WTC11 (cell line): ENCODE measurements around the gene MAP1LC3B. TPM values are rescaled to one million over a fixed set of nuclear protein-coding genes. Genes with fewer than 3 reads are reported as not detected.

Experiments
- ATAC-seq: fragments of 200-7000 bp; cut with Tn5 transposase; 2 replicates; pipeline ENCODE4 v1.10.0; 2021; ENCODE audit warnings: mild to moderate bottlenecking, moderate library complexity
- CTCF ChIA-PET: fragments of 300-600 bp; sonication (Branson Sonifier 250); formaldehyde crosslinking; loops from one replicate; lab custom pipeline; 2021; ENCODE audit warnings: antibody characterized with exemption; lab: Charles Lee
- POLR2A ChIA-PET: fragments of 350-600 bp; sonication (Branson Sonifier 250); formaldehyde crosslinking; loops from one replicate; lab custom pipeline; 2021; ENCODE audit warnings: antibody characterized with exemption; lab: Charles Lee
- DNase-seq: peaks from one replicate; pipeline ENCODE4 v3.0.0; 2021; ENCODE audit warnings: low spot score
- H3K27ac Mint-ChIP-seq: 2 replicates; pipeline ENCODE4 v1.8.0; 2021; ENCODE audit warnings: mixed read lengths
- H3K27me3 Mint-ChIP-seq: 2 replicates; pipeline ENCODE4 v1.8.0; 2021; ENCODE audit warnings: low read depth, mild to moderate bottlenecking, moderate library complexity, mixed read lengths
- H3K36me3 Mint-ChIP-seq: 2 replicates; pipeline ENCODE4 v1.8.0; 2021; ENCODE audit warnings: mixed read lengths
- H3K4me1 Mint-ChIP-seq: 2 replicates; pipeline ENCODE4 v1.8.0; 2022; ENCODE audit warnings: mixed read lengths
- H3K4me3 Mint-ChIP-seq: 2 replicates; pipeline ENCODE4 v1.8.0; 2021; ENCODE audit warnings: mild to moderate bottlenecking, moderate library complexity, mixed read lengths
- H3K9me3 Mint-ChIP-seq: 2 replicates; pipeline ENCODE4 v1.8.0; 2021; ENCODE audit warnings: mixed read lengths
- AFF4 ChIP-seq: sonication (generic); formaldehyde crosslinking; IDR thresholded peaks from 2 replicates; pipeline ENCODE4 v1.8.1; 2023; ENCODE audit warnings: mild to moderate bottlenecking, missing genetic modification reagents, borderline replicate concordance
- ATF6 ChIP-seq: sonication (generic); formaldehyde crosslinking; IDR thresholded peaks from 2 replicates; pipeline ENCODE4 v1.8.1; 2023; ENCODE audit warnings: mild to moderate bottlenecking, missing genetic modification reagents
- ELF4 ChIP-seq: sonication (generic); formaldehyde crosslinking; IDR thresholded peaks from 2 replicates; pipeline ENCODE4 v1.8.1; 2022; ENCODE audit warnings: low read depth, mild to moderate bottlenecking, moderate library complexity, missing genetic modification reagents
- EMX1 ChIP-seq: fragments of 250-450 bp; sonication (Bioruptor Pico); IDR thresholded peaks from 2 replicates; pipeline ENCODE4 v1.8.0; 2021; ENCODE audit warnings: mild to moderate bottlenecking
- ESRRA ChIP-seq: sonication (generic); formaldehyde crosslinking; IDR thresholded peaks from 2 replicates; pipeline ENCODE4 v1.8.1; 2022; ENCODE audit warnings: mild to moderate bottlenecking, missing genetic modification reagents, borderline replicate concordance
- ETV6 ChIP-seq: sonication (generic); formaldehyde crosslinking; IDR thresholded peaks from 2 replicates; pipeline ENCODE4 v1.8.1; 2022; ENCODE audit warnings: mild to moderate bottlenecking, missing genetic modification reagents
- FOXP1 ChIP-seq: sonication (generic); formaldehyde crosslinking; IDR thresholded peaks from 2 replicates; pipeline ENCODE4 v1.8.0; 2022; ENCODE audit warnings: missing genetic modification reagents, mild to moderate bottlenecking, moderate library complexity, borderline replicate concordance
- GTF2I ChIP-seq: fragments of 250-450 bp; sonication (Bioruptor Pico); conservative IDR thresholded peaks from 2 replicates; pipeline ENCODE4 v1.4.0; 2021; ENCODE audit warnings: mild to moderate bottlenecking
- IRF2 ChIP-seq: sonication (generic); formaldehyde crosslinking; IDR thresholded peaks from 2 replicates; pipeline ENCODE4 v1.8.0; 2022; ENCODE audit warnings: low read depth, missing genetic modification reagents, borderline replicate concordance
- JAZF1 ChIP-seq: fragments of 250-450 bp; sonication (Bioruptor Pico); IDR thresholded peaks from 2 replicates; pipeline ENCODE4 v1.9.0; 2021; ENCODE audit warnings: moderate library complexity, mild to moderate bottlenecking, inconsistent platforms
- MYBL2 ChIP-seq: sonication (generic); formaldehyde crosslinking; IDR thresholded peaks from 2 replicates; pipeline ENCODE4 v1.8.1; 2023; ENCODE audit warnings: mild to moderate bottlenecking, moderate library complexity, missing genetic modification reagents
- NFYB ChIP-seq: sonication (generic); formaldehyde crosslinking; conservative IDR thresholded peaks from 2 replicates; pipeline ENCODE4 v1.8.0; 2022; ENCODE audit warnings: low read depth, missing genetic modification reagents
- SMAD4 ChIP-seq: sonication (generic); formaldehyde crosslinking; IDR thresholded peaks from 2 replicates; pipeline ENCODE4 v1.8.0; 2022; ENCODE audit warnings: mild to moderate bottlenecking, missing genetic modification reagents
- TEAD1 ChIP-seq: sonication (generic); formaldehyde crosslinking; IDR thresholded peaks from 2 replicates; pipeline ENCODE4 v1.8.0; 2022; ENCODE audit warnings: mild to moderate bottlenecking, missing genetic modification reagents
- TEAD4 ChIP-seq: sonication (generic); formaldehyde crosslinking; IDR thresholded peaks from 2 replicates; pipeline ENCODE4 v1.8.0; 2022; ENCODE audit warnings: mild to moderate bottlenecking, missing genetic modification reagents
- TP53 ChIP-seq: sonication (generic); formaldehyde crosslinking; IDR thresholded peaks from 2 replicates; pipeline ENCODE4 v1.8.1; 2023; ENCODE audit warnings: mild to moderate bottlenecking, missing genetic modification reagents
- ZBTB21 ChIP-seq: sonication (generic); formaldehyde crosslinking; IDR thresholded peaks from 2 replicates; pipeline ENCODE4 v1.8.1; 2023; ENCODE audit warnings: mild to moderate bottlenecking, missing genetic modification reagents, borderline replicate concordance
- ZMAT4 ChIP-seq: fragments of 250-450 bp; sonication (Bioruptor Pico); IDR thresholded peaks from 2 replicates; pipeline ENCODE4 v1.9.0; 2021; ENCODE audit warnings: mild to moderate bottlenecking
- ZNF416 ChIP-seq: fragments of 250-450 bp; sonication (Bioruptor Pico); IDR thresholded peaks from 2 replicates; pipeline ENCODE4 v1.9.0; 2021; ENCODE audit warnings: mild to moderate bottlenecking, inconsistent platforms
- total RNA-seq: library from RNA; stranded (reverse); gene quantifications from 3 replicates; pipeline ENCODE4 v1.2.3, GENCODE V29; 2021

MAP1LC3B gene
- total RNA-seq, 1 experiment from 2014 or later, result 46.9 TPM

- H3K27ac Mint-ChIP-seq, result no peak overlapping the region
- H3K27me3 Mint-ChIP-seq, result no peaks in the 10 kb centered on the region
- TF ChIP-seq ETV6, result no peak
- no peak for TF ChIP-seq SMAD4 (CRISPR knock-in tag)
- TF ChIP-seq EMX1 (CRISPR knock-in tag), result no peak
- TF ChIP-seq ATF6 (CRISPR knock-in tag), result no peak
- TF ChIP-seq MYBL2 (CRISPR knock-in tag), result no peak
- no peak for TF ChIP-seq TEAD1 (CRISPR knock-in tag)
- no peak for TF ChIP-seq ZMAT4 (CRISPR knock-in tag)
- TF ChIP-seq NFYB (CRISPR knock-in tag), result no peak
- TF ChIP-seq TEAD4 (CRISPR knock-in tag), result no peak
- TF ChIP-seq AFF4 (CRISPR knock-in tag), result no peak
- TF ChIP-seq, all 79 proteins: peak for 0
- no peak for DNase-seq
- ChIA-PET POLR2A (no interaction called here), CTCF (interaction anchor here (1.4 kb wide), 1 partner anchor 19 kb away, joined by 7 read pairs; no protein-coding TSS in a partner anchor)
- H3K4me1 Mint-ChIP-seq, result no peaks in the 10 kb centered on the region
- no peaks in the 10 kb centered on the region for H3K9me3 Mint-ChIP-seq
- no peak for ATAC-seq
- peaks cover 44% of the 10 kb centered on the region for H3K36me3 Mint-ChIP-seq
- no peak overlapping the region for H3K4me3 Mint-ChIP-seq
These were observed 20.9 kb downstream of the MAP1LC3B start for GRCh38 chr16:87412996-87413421.

GRCh38 chr16:87414251-87414680 lies 22.1 kb downstream of the MAP1LC3B start:
- ChIA-PET CTCF (no interaction called here), POLR2A (no interaction called here)
- no peak for ATAC-seq
- peaks cover 51% of the 10 kb centered on the region for H3K36me3 Mint-ChIP-seq
- no peak for DNase-seq
- no peaks in the 10 kb centered on the region for H3K4me1 Mint-ChIP-seq
- H3K9me3 Mint-ChIP-seq, result no peaks in the 10 kb centered on the region
- no peaks in the 10 kb centered on the region for H3K27me3 Mint-ChIP-seq
- H3K27ac Mint-ChIP-seq, result no peak overlapping the region
- no peak overlapping the region for H3K4me3 Mint-ChIP-seq
- TF ChIP-seq IRF2 (CRISPR knock-in tag), result no peak
- no peak for TF ChIP-seq ZBTB21 (CRISPR knock-in tag)
- no peak for TF ChIP-seq ZNF416 (CRISPR knock-in tag)
- no peak for TF ChIP-seq GTF2I (CRISPR knock-in tag)
- no peak for TF ChIP-seq TP53 (CRISPR knock-in tag)
- no peak for TF ChIP-seq TEAD1 (CRISPR knock-in tag)
- TF ChIP-seq FOXP1 (CRISPR knock-in tag), result no peak
- TF ChIP-seq JAZF1, result no peak
- TF ChIP-seq ELF4 (CRISPR knock-in tag), result no peak
- no peak for TF ChIP-seq ESRRA (CRISPR knock-in tag)
